Sigmoid colon (tissue), 7 donors: ENCODE results near the gene MAST4. TPM values are rescaled to one million over a fixed set of nuclear protein-coding genes. Genes with fewer than 3 reads are reported as not detected.

Experiments used
- DNase-seq: peaks from one replicate; pipeline ENCODE4 v3.0.0-alpha.2; 2019
- H3K27ac ChIP-seq, 4 donors: fragments of 200-600 bp; sonication (generic); one replicate each; pipeline ENCODE4 v1.5.1; 2016 to 2019; ENCODE audit warnings: mild to moderate bottlenecking in 1 of 4
- H3K27me3 ChIP-seq, 3 donors: fragments of 200-600 bp; sonication (generic); one replicate each; pipeline ENCODE4 v1.5.1; 2019; ENCODE audit warnings: mild to moderate bottlenecking in 1 of 3
- H3K36me3 ChIP-seq, 4 donors: fragments of 200-600 bp; sonication (generic); one replicate each; pipeline ENCODE4 v1.5.1; 2016 to 2019
- H3K4me1 ChIP-seq, 4 donors: fragments of 200-600 bp; sonication (generic); one replicate each; pipeline ENCODE4 v1.5.1; 2017 to 2019
- H3K4me3 ChIP-seq, 4 donors: fragments of 200-600 bp; sonication (generic); one replicate each; pipeline ENCODE4 v1.5.1; 2017 to 2019; ENCODE audit warnings: mild to moderate bottlenecking in 2 of 4, moderate library complexity in 1 of 4
- H3K9me3 ChIP-seq, 4 donors: fragments of 200-600 bp in 3 of 4; sonication (generic) in 3 of 4; one replicate each; pipeline versions ENCODE4 v1.5.1 to v1.6.1; 2013 to 2019
- EP300 ChIP-seq, 4 donors: sonication (generic); formaldehyde crosslinking; IDR thresholded peaks; one replicate each; pipeline ENCODE4 v1.6.1; 2017; ENCODE audit warnings: antibody characterized with exemption in 4 of 4
- POLR2A ChIP-seq, 2 donors: fragments of 450-650 bp; IDR thresholded peaks; one replicate each; pipeline ENCODE4 v1.6.1; 2016; ENCODE audit warnings: antibody characterized with exemption in 2 of 2, mild to moderate bottlenecking in 2 of 2, moderate library complexity in 2 of 2
- POLR2AphosphoS5 ChIP-seq, 4 donors: sonication (generic); formaldehyde crosslinking; IDR thresholded peaks; one replicate each; pipeline ENCODE4 v1.6.1; 2017; ENCODE audit warnings: antibody characterized with exemption in 4 of 4
- WGBS, 2 donors: extraction: QIAGEN DNeasy Blood & Tissue Kit; methylation state at CpG; one replicate each; pipeline ENCODE4 v1.1.7; 2013; 5-methylcytosine and 5-hydroxymethylcytosine counted together
- intact Hi-C: fragments of 100-400 bp; cut with DNase I; formaldehyde crosslinking; loops from one replicate; pipeline ENCODE4 v1.15.1; 2023
- polyA plus RNA-seq, 3 donors: library from polyadenylated mRNA; stranded (reverse); fragments of 200-250 nt; gene quantifications; one replicate each; pipeline ENCODE4 v1.2.3, GENCODE V29; 2013
- total RNA-seq, 4 donors: library from RNA; depleted of rRNA; stranded (reverse); fragments of >200 nt; gene quantifications; one replicate each; pipeline ENCODE4 v1.1.0, GENCODE V29; 2016
- TF ChIP-seq, protein P1 (sequence below), 4 experiments: fragments of 450-650 bp in 3 of 4; fragments of 200-600 bp in 1 of 4; IDR thresholded peaks; one replicate each; pipeline ENCODE4 v1.5.1; 2016 to 2019; ENCODE audit warnings: antibody characterized with exemption in 4 of 4, mild to moderate bottlenecking in 3 of 4, moderate library complexity in 2 of 4
- donor health status: healthy with polysubstance abuse.
- donor health status: Bipolar disorder and iron deficiency.
- donor health status: healthy.

MAST4 gene
- total and polyA plus RNA-seq, 7 donors, result 1.6 to 30.7 (median 15.7) TPM

DNA sequence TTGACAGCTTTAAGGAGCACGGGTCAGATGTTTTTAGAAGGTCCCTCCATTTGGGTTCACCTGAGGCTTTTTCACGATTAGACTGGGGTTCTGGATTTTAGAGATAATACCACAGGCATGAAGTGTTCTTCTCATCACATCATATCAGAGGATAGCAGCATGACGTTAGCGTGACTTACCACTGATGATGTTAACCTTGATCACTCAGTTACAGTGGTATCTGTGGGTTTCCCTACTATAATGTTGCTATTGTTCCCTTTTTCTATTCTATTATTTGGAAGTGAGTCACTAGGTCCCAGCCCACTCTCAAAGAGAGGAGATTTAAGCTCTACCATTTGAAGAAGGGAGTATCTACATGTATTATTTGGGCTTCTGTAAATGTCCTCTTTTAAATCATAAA, 300.0 kb downstream of the MAST4 start:
- 90 to 91% methylated on average over 4 of the region's 4 CpGs for WGBS, 2 donors
- Histone ChIP-seq H3K4me3 (no peak overlapping the region), H3K27me3 (no peaks in the 10 kb centered on the region), H3K9me3 (no peaks in the 10 kb centered on the region), H3K36me3 (no peaks in the 10 kb centered on the region), H3K27ac (no peak overlapping the region), H3K4me1 (no peaks in the 10 kb centered on the region)
- intact Hi-C loops, result no loop called here
- TF ChIP-seq POLR2A (IDR thresholded peaks at IDR 0.05) (no peak), POLR2AphosphoS5 (IDR thresholded peaks at IDR 0.05) (no peak), EP300 (IDR thresholded peaks at IDR 0.05) (no peak)
- TF ChIP-seq, protein P1, sequence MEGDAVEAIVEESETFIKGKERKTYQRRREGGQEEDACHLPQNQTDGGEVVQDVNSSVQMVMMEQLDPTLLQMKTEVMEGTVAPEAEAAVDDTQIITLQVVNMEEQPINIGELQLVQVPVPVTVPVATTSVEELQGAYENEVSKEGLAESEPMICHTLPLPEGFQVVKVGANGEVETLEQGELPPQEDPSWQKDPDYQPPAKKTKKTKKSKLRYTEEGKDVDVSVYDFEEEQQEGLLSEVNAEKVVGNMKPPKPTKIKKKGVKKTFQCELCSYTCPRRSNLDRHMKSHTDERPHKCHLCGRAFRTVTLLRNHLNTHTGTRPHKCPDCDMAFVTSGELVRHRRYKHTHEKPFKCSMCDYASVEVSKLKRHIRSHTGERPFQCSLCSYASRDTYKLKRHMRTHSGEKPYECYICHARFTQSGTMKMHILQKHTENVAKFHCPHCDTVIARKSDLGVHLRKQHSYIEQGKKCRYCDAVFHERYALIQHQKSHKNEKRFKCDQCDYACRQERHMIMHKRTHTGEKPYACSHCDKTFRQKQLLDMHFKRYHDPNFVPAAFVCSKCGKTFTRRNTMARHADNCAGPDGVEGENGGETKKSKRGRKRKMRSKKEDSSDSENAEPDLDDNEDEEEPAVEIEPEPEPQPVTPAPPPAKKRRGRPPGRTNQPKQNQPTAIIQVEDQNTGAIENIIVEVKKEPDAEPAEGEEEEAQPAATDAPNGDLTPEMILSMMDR (IDR thresholded peaks at IDR 0.05), result no peak
- no peak for DNase-seq

DNA sequence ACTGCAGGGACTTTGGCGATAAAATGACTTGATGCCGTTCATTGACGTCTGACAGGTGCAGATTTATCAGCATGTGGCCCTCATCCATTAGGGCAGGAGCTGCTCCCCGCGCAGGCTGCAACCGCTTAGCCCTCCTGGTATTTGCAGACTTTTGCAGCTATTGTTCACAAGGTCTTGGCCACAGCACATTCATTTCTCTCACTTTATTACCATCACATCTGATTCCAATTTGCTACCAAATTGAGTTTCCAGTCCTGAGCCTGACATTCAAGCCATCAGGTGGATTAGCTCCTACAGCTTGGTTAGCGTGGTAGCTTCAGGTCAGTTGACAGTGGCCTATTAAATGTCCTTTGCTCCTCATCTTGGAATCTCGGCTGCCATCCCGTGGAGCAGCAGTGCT, 301.2 kb downstream of the MAST4 start:
- no peaks in the 10 kb centered on the region for H3K9me3 ChIP-seq
- H3K27me3 ChIP-seq, result no peaks in the 10 kb centered on the region
- TF ChIP-seq, protein P1 (IDR thresholded peaks at IDR 0.05), result no peak
- TF ChIP-seq EP300 (IDR thresholded peaks at IDR 0.05) (no peak), POLR2A (IDR thresholded peaks at IDR 0.05) (no peak), POLR2AphosphoS5 (IDR thresholded peaks at IDR 0.05) (no peak)
- H3K4me3 ChIP-seq, result no peak overlapping the region
- WGBS, 2 donors, result 94 to 96% methylated on average over 9 of the region's 9 CpGs
- no peak for DNase-seq
- intact Hi-C loops, result no loop called here
- H3K36me3 ChIP-seq, result no peaks in the 10 kb centered on the region
- H3K27ac ChIP-seq, result no peak overlapping the region
- H3K4me1 ChIP-seq, result no peaks in the 10 kb centered on the region

DNA sequence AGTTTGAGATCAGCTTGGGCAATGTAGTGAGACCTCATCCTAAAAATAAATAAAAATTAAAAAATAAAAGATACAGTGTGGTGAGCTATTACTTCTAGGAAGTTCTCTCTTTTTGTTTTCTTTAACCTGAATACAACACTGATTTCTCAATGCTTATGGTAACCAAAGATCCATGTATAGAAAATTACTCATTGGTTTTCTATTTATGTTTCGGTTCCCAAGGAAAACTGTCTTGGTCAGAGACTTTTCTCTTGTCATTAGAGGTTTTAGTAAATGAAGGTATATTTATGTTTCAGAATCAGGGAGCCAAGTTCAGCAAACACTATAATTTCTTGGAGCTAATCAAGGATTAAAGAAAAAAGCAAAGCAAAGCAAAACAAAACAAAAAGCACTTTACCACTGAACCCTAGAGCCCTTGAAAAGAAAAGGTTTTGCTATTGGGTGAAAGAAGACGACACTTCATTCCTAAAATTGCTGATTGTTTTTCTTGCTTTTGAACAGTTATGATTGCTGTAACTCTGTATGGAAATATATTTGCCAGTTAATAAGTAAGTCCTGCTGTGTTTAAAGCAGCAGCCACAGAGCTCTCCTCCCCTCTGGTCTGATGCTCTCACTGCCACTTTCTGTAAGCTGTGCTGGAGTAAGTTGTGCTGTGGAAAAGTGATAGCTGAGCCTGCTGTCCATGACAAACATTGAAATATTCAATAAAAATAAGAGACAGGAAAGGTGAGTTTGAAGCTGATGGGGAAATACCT, 302.2 kb downstream of the MAST4 start:
- TF ChIP-seq POLR2A (IDR thresholded peaks at IDR 0.05) (no peak), EP300 (IDR thresholded peaks at IDR 0.05) (no peak), POLR2AphosphoS5 (IDR thresholded peaks at IDR 0.05) (no peak)
- TF ChIP-seq, protein P1 (IDR thresholded peaks at IDR 0.05), result no peak
- intact Hi-C loops, result no loop called here
- 85 to 89% methylated on average over 2 of the region's 2 CpGs for WGBS, 2 donors
- Histone ChIP-seq H3K9me3 (no peaks in the 10 kb centered on the region), H3K27ac (no peak overlapping the region), H3K36me3 (no peaks in the 10 kb centered on the region), H3K4me3 (no peak overlapping the region), H3K4me1 (no peaks in the 10 kb centered on the region), H3K27me3 (no peaks in the 10 kb centered on the region)
- DNase-seq, result no peak

DNA sequence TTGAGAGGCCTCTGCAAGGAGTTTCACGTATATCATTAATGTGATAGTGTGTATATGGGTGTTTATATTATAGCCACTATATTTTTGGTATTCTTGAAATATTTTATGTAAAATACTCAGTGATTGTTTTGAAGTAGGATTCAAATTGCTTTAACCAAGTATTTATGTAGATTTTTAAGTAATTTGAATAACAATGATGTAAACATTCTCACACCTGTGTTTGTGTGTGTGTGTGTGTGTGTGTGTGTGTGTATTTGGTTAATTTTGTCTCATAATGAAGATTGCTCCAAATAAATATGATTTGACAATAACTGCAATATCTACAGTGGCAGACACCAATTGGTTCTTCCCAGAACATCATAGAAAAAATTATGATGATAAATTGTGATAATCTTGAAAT, 307.0 kb downstream of the MAST4 start:
- no peak for DNase-seq
- Histone ChIP-seq H3K27ac (no peak overlapping the region), H3K36me3 (no peaks in the 10 kb centered on the region), H3K4me3 (no peak overlapping the region), H3K27me3 (no peaks in the 10 kb centered on the region), H3K9me3 (no peaks in the 10 kb centered on the region), H3K4me1 (no peaks in the 10 kb centered on the region)
- WGBS, 2 donors, result 93 to 94% methylated on average over 1 of the region's 1 CpG
- intact Hi-C loops, result no loop called here
- TF ChIP-seq POLR2A (IDR thresholded peaks at IDR 0.05) (no peak), EP300 (IDR thresholded peaks at IDR 0.05) (no peak), POLR2AphosphoS5 (IDR thresholded peaks at IDR 0.05) (no peak)
- TF ChIP-seq, protein P1 (IDR thresholded peaks at IDR 0.05), result no peak

DNA sequence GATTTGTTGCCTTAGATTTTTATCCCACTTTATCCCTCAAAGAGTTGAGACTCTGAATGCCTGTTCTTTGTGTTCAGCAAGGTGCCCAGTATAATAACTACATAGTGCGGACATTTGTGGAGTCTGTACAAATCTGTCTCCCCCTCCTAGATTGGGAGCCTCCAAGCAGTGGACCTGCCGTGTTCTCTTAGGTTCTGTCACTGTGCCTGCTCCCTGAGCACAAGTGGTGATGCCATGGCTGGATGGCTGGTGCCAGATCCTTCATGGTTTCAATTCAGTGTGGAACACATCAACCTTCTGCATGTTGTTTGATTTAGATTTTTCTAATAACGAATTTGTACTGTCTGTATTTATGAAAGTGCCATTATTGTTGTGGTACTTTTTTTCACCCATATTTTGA, 307.5 kb downstream of the MAST4 start:
- intact Hi-C loops, result no loop called here
- no peaks in the 10 kb centered on the region for H3K27me3 ChIP-seq
- H3K36me3 ChIP-seq, result no peaks in the 10 kb centered on the region
- TF ChIP-seq POLR2AphosphoS5 (IDR thresholded peaks at IDR 0.05) (no peak), EP300 (IDR thresholded peaks at IDR 0.05) (no peak), POLR2A (IDR thresholded peaks at IDR 0.05) (no peak)
- TF ChIP-seq, protein P1 (IDR thresholded peaks at IDR 0.05), result no peak
- WGBS, 2 donors, result 83 to 87% methylated on average over 3 of the region's 3 CpGs
- no peaks in the 10 kb centered on the region for H3K9me3 ChIP-seq
- DNase-seq, result no peak
- H3K4me3 ChIP-seq, result no peak overlapping the region
- H3K27ac ChIP-seq, result no peak overlapping the region
- no peaks in the 10 kb centered on the region for H3K4me1 ChIP-seq
